ENCODE measurements around the gene MMP28.

Gene MMP28

DNA sequence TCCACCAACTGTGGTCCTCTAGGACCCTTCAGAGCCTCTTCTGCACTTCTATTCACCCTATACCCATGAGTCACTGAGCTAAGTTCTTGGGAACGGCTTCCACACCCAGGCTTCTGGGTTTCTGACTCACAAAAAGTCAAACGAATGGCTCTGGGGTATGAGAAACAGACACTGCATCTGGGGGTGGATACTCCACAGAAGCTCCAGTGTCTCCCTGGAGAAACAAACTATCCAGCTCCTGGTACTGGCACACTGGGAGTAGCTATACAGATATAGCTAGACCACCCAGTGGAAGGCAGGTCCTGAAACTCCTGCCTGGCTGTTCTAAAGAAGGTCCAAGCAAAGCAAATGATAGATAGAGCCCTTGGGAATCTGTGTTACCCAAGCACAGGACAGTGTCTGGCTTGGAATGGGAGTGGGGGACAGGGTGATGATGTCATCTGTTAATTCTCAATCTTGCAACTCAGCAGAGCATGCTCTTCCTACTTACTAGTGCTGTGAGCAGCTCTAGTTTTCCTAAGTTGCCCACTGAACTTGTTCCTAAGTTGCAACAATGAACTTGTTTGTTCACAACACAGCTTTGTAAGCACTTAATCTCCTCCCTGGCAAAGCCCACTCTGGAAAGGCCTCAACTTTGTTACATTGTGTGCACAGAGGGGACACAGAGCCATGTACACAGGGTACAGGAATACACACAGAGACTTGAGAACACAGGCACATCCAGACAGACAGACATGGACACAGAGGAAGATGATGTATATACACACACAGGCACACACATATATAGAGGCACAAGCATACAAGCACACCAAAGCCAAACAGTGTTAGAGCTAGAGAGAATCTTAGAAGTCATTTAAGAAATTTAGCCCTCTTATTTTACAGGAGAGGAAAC, 6.7 kb downstream of the MMP28 start:
- TF ChIP-seq SUZ12 (IDR thresholded peaks at IDR 0.05; ENCODE audit: extremely low read depth, insufficient read depth, insufficient read length): no peak
- TF ChIP-seq ZNF274 (IDR thresholded peaks at IDR 0.05; ENCODE audit: low read depth, low read length): no peak
- TF ChIP-seq YY1 (IDR thresholded peaks at IDR 0.05; ENCODE audit: insufficient read depth, insufficient read length): no peak
- H3K4me1 ChIP-seq (ENCODE audit: insufficient read depth, insufficient read length): no peaks in the 10 kb centered on the region
- DNase-seq (ENCODE audit: low read depth, low spot score): no peak
- H3K36me3 ChIP-seq (ENCODE audit: insufficient read depth, insufficient read length, low read length): no peaks in the 10 kb centered on the region
- peaks cover 6% of the 10 kb centered on the region for H3K27me3 ChIP-seq (ENCODE audit: insufficient read depth, insufficient read length)
- no peak overlapping the region for H3K9ac ChIP-seq (ENCODE audit: insufficient read length, low read depth)
- H3K4me3 ChIP-seq (ENCODE audit: insufficient read length, low read depth): no peak overlapping the region
- no peaks in the 10 kb centered on the region for H3K9me3 ChIP-seq (ENCODE audit: insufficient read depth, low read length)

DNA sequence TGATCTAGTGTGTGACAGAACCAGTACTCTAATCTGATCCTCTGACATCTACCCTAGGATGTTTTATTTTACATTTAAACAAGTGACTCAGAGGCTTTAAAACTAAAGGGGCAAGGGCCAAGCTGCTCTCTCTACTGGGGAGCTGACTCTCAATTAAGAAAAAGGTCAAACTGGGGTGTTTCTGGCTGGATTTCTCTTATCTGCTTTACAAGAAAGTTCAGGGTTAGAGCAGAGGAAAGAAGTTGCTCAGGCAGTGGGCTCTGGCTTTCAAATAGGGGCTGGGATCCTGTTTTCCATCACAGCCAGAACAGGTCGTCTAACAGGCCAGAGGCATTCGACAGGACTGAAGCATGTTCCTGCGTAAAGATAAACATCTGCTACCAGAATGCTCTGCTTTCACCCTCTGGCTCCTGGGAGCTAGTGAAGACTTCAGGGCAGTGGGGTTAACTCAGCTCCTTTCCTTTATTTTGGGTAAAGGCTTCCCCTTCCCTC, 8.5 kb downstream of the MMP28 start:
- no peaks in the 10 kb centered on the region for H3K4me1 ChIP-seq (ENCODE audit: insufficient read depth, insufficient read length)
- no peak for DNase-seq (ENCODE audit: low read depth, low spot score)

DNA sequence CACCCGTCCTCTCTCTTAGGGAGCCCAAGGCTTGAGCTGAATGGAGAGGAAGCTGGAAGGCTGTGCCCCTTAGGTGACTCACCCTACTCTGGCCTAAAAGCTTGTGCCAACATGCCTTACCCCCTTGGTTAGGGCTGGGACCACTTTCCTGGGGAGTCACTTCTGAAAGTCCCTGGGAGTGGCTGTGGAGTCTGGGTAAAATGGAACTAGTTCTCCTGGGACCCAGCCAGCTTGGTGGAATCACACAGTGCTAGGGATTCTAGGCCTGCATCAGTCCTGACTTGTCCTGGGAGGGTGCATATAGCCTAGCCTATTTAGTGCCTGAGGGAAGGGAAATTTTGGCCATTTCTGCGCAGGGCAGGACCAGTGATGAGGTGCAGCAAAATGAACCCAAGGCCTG, 10.5 kb downstream of the MMP28 start:
- H3K4me1 ChIP-seq (ENCODE audit: insufficient read depth, insufficient read length): peaks cover 2% of the 10 kb centered on the region
- H3K27me3 ChIP-seq (ENCODE audit: insufficient read depth, insufficient read length): no peaks in the 10 kb centered on the region
- no peak overlapping the region for H3K9ac ChIP-seq (ENCODE audit: insufficient read length, low read depth)
- H3K36me3 ChIP-seq (ENCODE audit: insufficient read depth, insufficient read length, low read length): no peaks in the 10 kb centered on the region
- no peak for DNase-seq (ENCODE audit: low read depth, low spot score)
- no peak overlapping the region for H3K4me3 ChIP-seq (ENCODE audit: insufficient read length, low read depth)
- H3K9me3 ChIP-seq (ENCODE audit: insufficient read depth, low read length): no peaks in the 10 kb centered on the region
- TF ChIP-seq ZNF274 (IDR thresholded peaks at IDR 0.05; ENCODE audit: low read depth, low read length) (no peak), YY1 (IDR thresholded peaks at IDR 0.05; ENCODE audit: insufficient read depth, insufficient read length) (no peak), SUZ12 (IDR thresholded peaks at IDR 0.05; ENCODE audit: extremely low read depth, insufficient read depth, insufficient read length) (no peak)

More for the DNA sequence above, 8.5 kb downstream of the MMP28 start:
- TF ChIP-seq SUZ12 (IDR thresholded peaks at IDR 0.05; ENCODE audit: extremely low read depth, insufficient read depth, insufficient read length) (no peak), ZNF274 (IDR thresholded peaks at IDR 0.05; ENCODE audit: low read depth, low read length) (no peak), YY1 (IDR thresholded peaks at IDR 0.05; ENCODE audit: insufficient read depth, insufficient read length) (no peak)
- Histone ChIP-seq H3K4me3 (ENCODE audit: insufficient read length, low read depth) (no peak overlapping the region), H3K27me3 (ENCODE audit: insufficient read depth, insufficient read length) (no peaks in the 10 kb centered on the region), H3K9me3 (ENCODE audit: insufficient read depth, low read length) (no peaks in the 10 kb centered on the region), H3K9ac (ENCODE audit: insufficient read length, low read depth) (no peak overlapping the region), H3K36me3 (ENCODE audit: insufficient read depth, insufficient read length, low read length) (no peaks in the 10 kb centered on the region)

DNA sequence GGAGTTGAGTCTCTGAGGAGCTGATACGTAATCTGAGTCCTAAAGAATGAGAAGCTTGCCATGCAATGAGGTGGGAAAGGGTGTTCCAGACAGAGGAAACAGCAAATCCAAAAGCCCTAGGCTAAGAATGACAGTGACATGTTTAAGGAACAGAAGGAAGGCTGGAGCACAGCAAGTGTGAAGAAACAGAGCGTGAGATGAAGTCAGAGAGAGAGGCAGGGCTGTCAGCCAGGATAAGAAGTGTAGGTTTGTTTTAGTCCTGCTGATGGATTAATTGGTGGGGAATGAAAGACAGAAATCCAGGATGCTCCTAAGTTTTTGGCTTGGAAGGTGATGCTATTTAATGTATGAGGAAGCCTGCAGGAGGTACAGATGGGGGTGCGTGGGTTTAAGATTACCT, 14.5 kb downstream of the MMP28 start:
- TF ChIP-seq ZNF274 (IDR thresholded peaks at IDR 0.05; ENCODE audit: low read depth, low read length) (no peak), YY1 (IDR thresholded peaks at IDR 0.05; ENCODE audit: insufficient read depth, insufficient read length) (no peak), SUZ12 (IDR thresholded peaks at IDR 0.05; ENCODE audit: extremely low read depth, insufficient read depth, insufficient read length) (no peak)
- Histone ChIP-seq H3K9ac (ENCODE audit: insufficient read length, low read depth) (no peak overlapping the region), H3K4me1 (ENCODE audit: insufficient read depth, insufficient read length) (peaks cover 4% of the 10 kb centered on the region), H3K27me3 (ENCODE audit: insufficient read depth, insufficient read length) (no peaks in the 10 kb centered on the region), H3K9me3 (ENCODE audit: insufficient read depth, low read length) (no peaks in the 10 kb centered on the region), H3K36me3 (ENCODE audit: insufficient read depth, insufficient read length, low read length) (no peaks in the 10 kb centered on the region), H3K4me3 (ENCODE audit: insufficient read length, low read depth) (no peak overlapping the region)
- no peak for DNase-seq (ENCODE audit: low read depth, low spot score)

GRCh38 chr17:35778641-35779196, 16.7 kb downstream of the MMP28 start:
- no peak for DNase-seq (ENCODE audit: low read depth, low spot score)
- Histone ChIP-seq H3K9me3 (ENCODE audit: insufficient read depth, low read length) (no peaks in the 10 kb centered on the region), H3K4me3 (ENCODE audit: insufficient read length, low read depth) (no peak overlapping the region), H3K9ac (ENCODE audit: insufficient read length, low read depth) (no peak overlapping the region), H3K4me1 (ENCODE audit: insufficient read depth, insufficient read length) (peaks cover 18% of the 10 kb centered on the region), H3K36me3 (ENCODE audit: insufficient read depth, insufficient read length, low read length) (no peaks in the 10 kb centered on the region), H3K27me3 (ENCODE audit: insufficient read depth, insufficient read length) (no peaks in the 10 kb centered on the region)
- TF ChIP-seq SUZ12 (IDR thresholded peaks at IDR 0.05; ENCODE audit: extremely low read depth, insufficient read depth, insufficient read length): no peak
- TF ChIP-seq ZNF274 (IDR thresholded peaks at IDR 0.05; ENCODE audit: low read depth, low read length): no peak
- TF ChIP-seq YY1 (IDR thresholded peaks at IDR 0.05; ENCODE audit: insufficient read depth, insufficient read length): no peak

DNA sequence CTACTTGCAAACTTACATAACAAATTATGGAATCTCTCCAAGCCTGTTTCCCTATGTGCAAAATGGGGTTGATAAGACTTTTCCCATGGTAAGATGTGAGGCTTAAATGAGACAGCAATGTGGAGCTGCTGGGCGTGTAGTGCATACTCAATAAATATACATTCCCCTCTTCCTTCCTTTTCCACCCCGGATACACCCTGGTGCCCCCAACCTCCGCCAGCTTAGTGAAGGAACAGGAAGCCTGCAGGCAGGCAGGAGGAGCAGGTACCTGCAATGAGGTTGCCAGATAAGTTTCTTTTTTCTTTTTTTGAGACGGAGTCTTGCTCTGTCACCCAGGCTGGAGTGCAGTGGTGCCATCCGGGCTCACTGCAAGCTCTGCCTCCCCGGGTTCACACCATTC, 19.9 kb downstream of the MMP28 start:
- H3K9ac ChIP-seq (ENCODE audit: insufficient read length, low read depth): no peak overlapping the region

GRCh38 chr17:35775039-35775438, 20.4 kb downstream of the MMP28 start:
- no peaks in the 10 kb centered on the region for H3K27me3 ChIP-seq (ENCODE audit: insufficient read depth, insufficient read length)
- no peak for DNase-seq (ENCODE audit: low read depth, low spot score)
- no peaks in the 10 kb centered on the region; the same call in 1 of the 2 replicates for H3K9me3 ChIP-seq (ENCODE audit: insufficient read depth, low read length)
- H3K4me3 ChIP-seq (ENCODE audit: insufficient read length, low read depth): no peak overlapping the region
- peaks cover 23% of the 10 kb centered on the region for H3K4me1 ChIP-seq (ENCODE audit: insufficient read depth, insufficient read length)
- no peak for TF ChIP-seq YY1 (IDR thresholded peaks at IDR 0.05; ENCODE audit: insufficient read depth, insufficient read length)
- TF ChIP-seq ZNF274 (IDR thresholded peaks at IDR 0.05; ENCODE audit: low read depth, low read length): no peak
- no peak for TF ChIP-seq SUZ12 (IDR thresholded peaks at IDR 0.05; ENCODE audit: extremely low read depth, insufficient read depth, insufficient read length)
- H3K36me3 ChIP-seq (ENCODE audit: insufficient read depth, insufficient read length, low read length): no peaks in the 10 kb centered on the region
- H3K9ac ChIP-seq (ENCODE audit: insufficient read length, low read depth): no peak overlapping the region

More for the DNA sequence above, 19.9 kb downstream of the MMP28 start:
- Histone ChIP-seq H3K36me3 (ENCODE audit: insufficient read depth, insufficient read length, low read length) (no peaks in the 10 kb centered on the region), H3K4me3 (ENCODE audit: insufficient read length, low read depth) (no peak overlapping the region), H3K27me3 (ENCODE audit: insufficient read depth, insufficient read length) (no peaks in the 10 kb centered on the region), H3K4me1 (ENCODE audit: insufficient read depth, insufficient read length) (peaks cover 23% of the 10 kb centered on the region), H3K9me3 (ENCODE audit: insufficient read depth, low read length) (no peaks in the 10 kb centered on the region)
- DNase-seq (ENCODE audit: low read depth, low spot score): no peak
- no peak for TF ChIP-seq YY1 (IDR thresholded peaks at IDR 0.05; ENCODE audit: insufficient read depth, insufficient read length)
- TF ChIP-seq ZNF274 (IDR thresholded peaks at IDR 0.05; ENCODE audit: low read depth, low read length): no peak
- TF ChIP-seq SUZ12 (IDR thresholded peaks at IDR 0.05; ENCODE audit: extremely low read depth, insufficient read depth, insufficient read length): no peak

Data from NT2/D1 (cell line).